HepG2 (cell line): ENCODE measurements around the gene ATP9A. TPM values are rescaled to one million over a fixed set of nuclear protein-coding genes. Genes with fewer than 3 reads are reported as not detected.
A peak's percentile ranks its signal among the peaks of the same experiment; 100 is the strongest.

ENCODE experiments used
- GLI4 ChIP-seq: sonication (generic); formaldehyde crosslinking; IDR thresholded peaks from 2 replicates; pipeline ENCODE4 v1.5.1; 2020; ENCODE audit warnings: missing genetic modification reagents, mild to moderate bottlenecking, moderate library complexity, borderline replicate concordance
- KDM2A ChIP-seq: sonication (generic); formaldehyde crosslinking; IDR thresholded peaks from 2 replicates; pipeline ENCODE4 v1.4.0; 2020; ENCODE audit warnings: low read depth, missing genetic modification reagents, borderline replicate concordance
- KDM6A ChIP-seq: IDR thresholded peaks from 2 replicates; pipeline ENCODE4 v1.6.1; 2016; ENCODE audit warnings: low read depth
- KMT2B ChIP-seq: IDR thresholded peaks from 2 replicates; pipeline ENCODE4 v1.6.1; 2016; ENCODE audit warnings: missing genetic modification reagents, missing compliant biosample characterization
- PHF21A ChIP-seq: sonication (generic); formaldehyde crosslinking; IDR thresholded peaks from 2 replicates; pipeline ENCODE4 v1.5.0; 2020; ENCODE audit warnings: mild to moderate bottlenecking, missing genetic modification reagents
- PITX1 ChIP-seq: sonication (generic); formaldehyde crosslinking; IDR thresholded peaks from 2 replicates; pipeline ENCODE4 v1.5.1; 2020; ENCODE audit warnings: mild to moderate bottlenecking, missing genetic modification reagents
- RBFOX2 ChIP-seq: fragments of 200-400 bp; formaldehyde crosslinking; IDR thresholded peaks from 2 replicates; pipeline ENCODE4 v1.6.1; 2017; ENCODE audit warnings: low read depth, mild to moderate bottlenecking, low read length
- RNF2 ChIP-seq: fragments of 450-650 bp; conservative IDR thresholded peaks from 2 replicates; pipeline ENCODE4 v1.6.1; 2016; ENCODE audit warnings: low read depth
- SETDB1 ChIP-seq: sonication (generic); formaldehyde crosslinking; IDR thresholded peaks from 2 replicates; pipeline ENCODE4 v1.5.1; 2020; ENCODE audit warnings: missing genetic modification reagents, mild to moderate bottlenecking, borderline replicate concordance
- SKI ChIP-seq: fragments of 450-650 bp; IDR thresholded peaks from one replicate; pipeline ENCODE4 v1.6.1; 2018; ENCODE audit warnings: mild to moderate bottlenecking; ENCODE audit not compliant: partially characterized antibody
- SP5 ChIP-seq: IDR thresholded peaks from 2 replicates; pipeline ENCODE4 v1.6.1; 2016; ENCODE audit warnings: low read depth, borderline replicate concordance
- TARDBP ChIP-seq: sonication (generic); formaldehyde crosslinking; IDR thresholded peaks from 2 replicates; pipeline ENCODE4 v1.8.0; 2022; ENCODE audit warnings: mild to moderate bottlenecking, missing genetic modification reagents
- THAP11 ChIP-seq: IDR thresholded peaks from 2 replicates; pipeline ENCODE4 v1.6.1; 2016; ENCODE audit warnings: missing biosample characterization, missing genetic modification reagents
- TOPORS ChIP-seq: sonication (generic); formaldehyde crosslinking; IDR thresholded peaks from 2 replicates; pipeline ENCODE4 v1.8.0; 2023; ENCODE audit warnings: mild to moderate bottlenecking, missing genetic modification reagents
- ZBTB20 ChIP-seq: sonication (generic); formaldehyde crosslinking; IDR thresholded peaks from 2 replicates; pipeline ENCODE4 v1.8.1; 2023; ENCODE audit warnings: missing genetic modification reagents, low read depth, mild to moderate bottlenecking, borderline replicate concordance
- ZNF263 ChIP-seq: sonication (generic); formaldehyde crosslinking; IDR thresholded peaks from 2 replicates; pipeline ENCODE4 v1.4.0; 2020; ENCODE audit warnings: missing genetic modification reagents
- ZNF274 ChIP-seq: sonication (generic); formaldehyde crosslinking; IDR thresholded peaks from 2 replicates; pipeline ENCODE4 v1.5.1; 2020; ENCODE audit warnings: mild to moderate bottlenecking, missing genetic modification reagents
- ZNF577 ChIP-seq: sonication (generic); formaldehyde crosslinking; IDR thresholded peaks from 2 replicates; pipeline ENCODE4 v1.4.0; 2020; ENCODE audit warnings: mild to moderate bottlenecking, low read depth, missing genetic modification reagents, borderline replicate concordance
- ZNF598 ChIP-seq: sonication (generic); formaldehyde crosslinking; IDR thresholded peaks from 2 replicates; pipeline ENCODE4 v1.5.1; 2020; ENCODE audit warnings: mild to moderate bottlenecking, missing genetic modification reagents, borderline replicate concordance
- polyA plus RNA-seq, 8 experiments: library from polyadenylated mRNA; depleted of rRNA in 3 of 8; stranded (reverse) in 7 of 8; unstranded in 1 of 8; fragments of >200 nt; fragmentation: Illumina TruSeq in 4 of 8; extraction: Trizol in 4 of 8; gene quantifications; 2 replicates each; pipeline versions ENCODE4 v1.2.1 to v1.2.3, GENCODE V29; 2011 to 2016; ENCODE audit warnings: low read depth in 4 of 8, missing spikeins in 1 of 8, mixed read lengths in 1 of 8; ENCODE audit not compliant: insufficient read depth in 1 of 8
- total RNA-seq, 5 experiments: library from RNA; depleted of rRNA; stranded (reverse); fragments of >200 nt; fragmentation: Illumina TruSeq; extraction: Trizol; gene quantifications; 2 replicates each; pipeline ENCODE4 v1.2.3, GENCODE V29; 2016; ENCODE audit warnings: low read depth in 1 of 5
- TF ChIP-seq, protein P1 (sequence below): sonication (generic); formaldehyde crosslinking; conservative IDR thresholded peaks from 2 replicates; pipeline ENCODE4 v1.4.0; 2020; ENCODE audit warnings: missing genetic modification reagents
- TF ChIP-seq, protein P2 (sequence below): sonication (generic); formaldehyde crosslinking; conservative IDR thresholded peaks from 2 replicates; pipeline ENCODE4 v1.4.0; 2020; ENCODE audit warnings: mild to moderate bottlenecking, missing genetic modification reagents, moderate library complexity
- TF ChIP-seq, protein P3 (sequence below): sonication (generic); formaldehyde crosslinking; IDR thresholded peaks from 2 replicates; pipeline ENCODE4 v1.5.0; 2020; ENCODE audit warnings: missing genetic modification reagents, mild to moderate bottlenecking, borderline replicate concordance
- TF ChIP-seq, protein P4 (sequence below): sonication (generic); formaldehyde crosslinking; IDR thresholded peaks from 2 replicates; pipeline ENCODE4 v1.8.1; 2023; ENCODE audit warnings: mild to moderate bottlenecking, missing genetic modification reagents, borderline replicate concordance

The ATP9A gene
- total and polyA plus RNA-seq, 2 of the 13 experiments (the other 11 are each of a cell fraction or from before 2014, with no cell fraction given) = 11.8 to 18.5 TPM

DNA sequence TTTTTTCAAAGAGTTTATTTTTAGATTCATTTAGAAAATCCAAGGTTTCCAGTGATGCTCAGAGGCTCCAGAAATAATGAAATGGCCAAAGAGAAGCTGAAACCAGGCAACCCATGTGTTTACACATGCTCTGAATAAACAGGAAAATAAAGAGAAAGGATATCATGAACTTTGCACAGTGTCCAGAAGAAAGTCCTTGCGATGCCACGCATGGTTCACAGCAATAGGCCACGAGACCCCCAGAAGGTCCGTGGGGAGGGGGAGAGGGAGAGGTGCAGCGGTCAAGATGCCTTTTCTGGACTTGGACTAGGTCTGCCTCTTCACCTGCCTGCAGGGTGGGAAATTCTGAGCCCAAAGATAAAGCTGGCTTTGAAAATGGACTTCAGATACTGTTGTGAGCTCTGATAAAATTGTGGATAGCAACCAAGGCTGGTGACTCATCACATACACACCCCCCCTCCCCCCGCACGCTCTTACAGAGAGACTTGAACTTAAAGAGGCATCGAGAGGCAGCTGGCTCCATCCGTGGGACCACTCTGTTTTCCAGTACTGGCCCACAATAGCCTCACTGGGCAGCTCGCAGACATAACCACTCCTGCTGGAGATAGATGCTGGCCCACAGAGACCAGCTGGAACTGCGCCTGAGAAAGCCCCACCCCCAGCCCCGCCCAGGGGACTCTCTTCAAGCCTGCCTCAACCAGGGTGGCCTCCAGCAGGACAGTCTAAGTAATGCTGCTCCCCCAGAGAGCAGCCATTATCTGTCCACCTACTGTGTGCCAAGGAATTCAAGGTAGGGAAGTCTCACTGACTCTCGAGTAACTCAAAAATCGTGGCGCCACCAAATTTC is 204.5 kb downstream of the ATP9A start (continued):
- TF ChIP-seq, protein P1, sequence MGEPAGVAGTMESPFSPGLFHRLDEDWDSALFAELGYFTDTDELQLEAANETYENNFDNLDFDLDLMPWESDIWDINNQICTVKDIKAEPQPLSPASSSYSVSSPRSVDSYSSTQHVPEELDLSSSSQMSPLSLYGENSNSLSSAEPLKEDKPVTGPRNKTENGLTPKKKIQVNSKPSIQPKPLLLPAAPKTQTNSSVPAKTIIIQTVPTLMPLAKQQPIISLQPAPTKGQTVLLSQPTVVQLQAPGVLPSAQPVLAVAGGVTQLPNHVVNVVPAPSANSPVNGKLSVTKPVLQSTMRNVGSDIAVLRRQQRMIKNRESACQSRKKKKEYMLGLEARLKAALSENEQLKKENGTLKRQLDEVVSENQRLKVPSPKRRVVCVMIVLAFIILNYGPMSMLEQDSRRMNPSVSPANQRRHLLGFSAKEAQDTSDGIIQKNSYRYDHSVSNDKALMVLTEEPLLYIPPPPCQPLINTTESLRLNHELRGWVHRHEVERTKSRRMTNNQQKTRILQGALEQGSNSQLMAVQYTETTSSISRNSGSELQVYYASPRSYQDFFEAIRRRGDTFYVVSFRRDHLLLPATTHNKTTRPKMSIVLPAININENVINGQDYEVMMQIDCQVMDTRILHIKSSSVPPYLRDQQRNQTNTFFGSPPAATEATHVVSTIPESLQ (CRISPR knock-in tag) = 0 out of 2 replicates have a peak, but pooled peaks have one; percentile 25
- peak; percentile 12 for TF ChIP-seq SKI
- 0 out of 2 replicates have a peak, but pooled peaks have one; percentile 62 for TF ChIP-seq GLI4 (CRISPR knock-in tag)
- TF ChIP-seq ZNF577 = no peak
- TF ChIP-seq ZNF274 (CRISPR knock-in tag) = peak; percentile 45; the same call in 1 of the 2 replicates
- TF ChIP-seq SETDB1 (CRISPR knock-in tag) = 0 out of 2 replicates have a peak, but pooled peaks have one; percentile 37
- peak; percentile 64; the same call in 1 of the 2 replicates for TF ChIP-seq KDM6A (CRISPR knock-in tag)
- 0 out of 2 replicates have a peak, but pooled peaks have one; percentile 25 for TF ChIP-seq KDM2A (CRISPR knock-in tag)
- peak; percentile 38; the same call in 1 of the 2 replicates for TF ChIP-seq PHF21A (CRISPR knock-in tag)
- TF ChIP-seq, protein P2, sequence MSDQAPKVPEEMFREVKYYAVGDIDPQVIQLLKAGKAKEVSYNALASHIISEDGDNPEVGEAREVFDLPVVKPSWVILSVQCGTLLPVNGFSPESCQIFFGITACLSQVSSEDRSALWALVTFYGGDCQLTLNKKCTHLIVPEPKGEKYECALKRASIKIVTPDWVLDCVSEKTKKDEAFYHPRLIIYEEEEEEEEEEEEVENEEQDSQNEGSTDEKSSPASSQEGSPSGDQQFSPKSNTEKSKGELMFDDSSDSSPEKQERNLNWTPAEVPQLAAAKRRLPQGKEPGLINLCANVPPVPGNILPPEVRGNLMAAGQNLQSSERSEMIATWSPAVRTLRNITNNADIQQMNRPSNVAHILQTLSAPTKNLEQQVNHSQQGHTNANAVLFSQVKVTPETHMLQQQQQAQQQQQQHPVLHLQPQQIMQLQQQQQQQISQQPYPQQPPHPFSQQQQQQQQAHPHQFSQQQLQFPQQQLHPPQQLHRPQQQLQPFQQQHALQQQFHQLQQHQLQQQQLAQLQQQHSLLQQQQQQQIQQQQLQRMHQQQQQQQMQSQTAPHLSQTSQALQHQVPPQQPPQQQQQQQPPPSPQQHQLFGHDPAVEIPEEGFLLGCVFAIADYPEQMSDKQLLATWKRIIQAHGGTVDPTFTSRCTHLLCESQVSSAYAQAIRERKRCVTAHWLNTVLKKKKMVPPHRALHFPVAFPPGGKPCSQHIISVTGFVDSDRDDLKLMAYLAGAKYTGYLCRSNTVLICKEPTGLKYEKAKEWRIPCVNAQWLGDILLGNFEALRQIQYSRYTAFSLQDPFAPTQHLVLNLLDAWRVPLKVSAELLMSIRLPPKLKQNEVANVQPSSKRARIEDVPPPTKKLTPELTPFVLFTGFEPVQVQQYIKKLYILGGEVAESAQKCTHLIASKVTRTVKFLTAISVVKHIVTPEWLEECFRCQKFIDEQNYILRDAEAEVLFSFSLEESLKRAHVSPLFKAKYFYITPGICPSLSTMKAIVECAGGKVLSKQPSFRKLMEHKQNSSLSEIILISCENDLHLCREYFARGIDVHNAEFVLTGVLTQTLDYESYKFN (CRISPR knock-in tag) = peak; percentile 77
- TF ChIP-seq, protein P3, sequence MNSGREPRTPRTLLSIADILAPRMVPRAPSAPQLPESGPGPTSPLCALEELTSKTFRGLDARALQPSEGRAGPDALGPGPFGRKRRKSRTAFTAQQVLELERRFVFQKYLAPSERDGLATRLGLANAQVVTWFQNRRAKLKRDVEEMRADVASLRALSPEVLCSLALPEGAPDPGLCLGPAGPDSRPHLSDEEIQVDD (CRISPR knock-in tag) = peak; percentile 37; the same call in 1 of the 2 replicates
- TF ChIP-seq TOPORS (CRISPR knock-in tag) = no peak
- TF ChIP-seq SP5 (CRISPR knock-in tag) = 0 out of 2 replicates have a peak, but pooled peaks have one; percentile 13
- TF ChIP-seq RBFOX2 = no peak
- TF ChIP-seq, protein P4, sequence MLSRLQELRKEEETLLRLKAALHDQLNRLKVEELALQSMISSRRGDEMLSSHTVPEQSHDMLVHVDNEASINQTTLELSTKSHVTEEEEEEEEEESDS (CRISPR knock-in tag) = no peak
- peak; percentile 67; the same call in 1 of the 2 replicates for TF ChIP-seq ZNF598 (CRISPR knock-in tag)
- TF ChIP-seq ZBTB20 (CRISPR knock-in tag) = peak; percentile 46; the same call in 1 of the 2 replicates
- TF ChIP-seq THAP11 = peak; percentile 33; the same call in 1 of the 2 replicates
- peak; percentile 76 for TF ChIP-seq RNF2
- peak; percentile 58; the same call in 1 of the 2 replicates for TF ChIP-seq PITX1 (CRISPR knock-in tag)
- TF ChIP-seq KMT2B (CRISPR knock-in tag) = no peak
- no peak for TF ChIP-seq TARDBP
- TF ChIP-seq ZNF263 (CRISPR knock-in tag) = no peak
